GM12801 (cell line): Measurements from ENCODE around the gene PCNT.

Experiments used
- TF ChIP-seq, protein P1 (sequence below): IDR thresholded peaks from one replicate; pipeline ENCODE4 v1.5.1; 2011; ENCODE audit warnings: control low read depth; ENCODE audit not compliant: insufficient read length; ENCODE audit errors: extremely low read depth

The PCNT gene

GRCh38 chr21:46308431-46308830 is 15.5 kb upstream of the PCNT start:
- TF ChIP-seq, protein P1, sequence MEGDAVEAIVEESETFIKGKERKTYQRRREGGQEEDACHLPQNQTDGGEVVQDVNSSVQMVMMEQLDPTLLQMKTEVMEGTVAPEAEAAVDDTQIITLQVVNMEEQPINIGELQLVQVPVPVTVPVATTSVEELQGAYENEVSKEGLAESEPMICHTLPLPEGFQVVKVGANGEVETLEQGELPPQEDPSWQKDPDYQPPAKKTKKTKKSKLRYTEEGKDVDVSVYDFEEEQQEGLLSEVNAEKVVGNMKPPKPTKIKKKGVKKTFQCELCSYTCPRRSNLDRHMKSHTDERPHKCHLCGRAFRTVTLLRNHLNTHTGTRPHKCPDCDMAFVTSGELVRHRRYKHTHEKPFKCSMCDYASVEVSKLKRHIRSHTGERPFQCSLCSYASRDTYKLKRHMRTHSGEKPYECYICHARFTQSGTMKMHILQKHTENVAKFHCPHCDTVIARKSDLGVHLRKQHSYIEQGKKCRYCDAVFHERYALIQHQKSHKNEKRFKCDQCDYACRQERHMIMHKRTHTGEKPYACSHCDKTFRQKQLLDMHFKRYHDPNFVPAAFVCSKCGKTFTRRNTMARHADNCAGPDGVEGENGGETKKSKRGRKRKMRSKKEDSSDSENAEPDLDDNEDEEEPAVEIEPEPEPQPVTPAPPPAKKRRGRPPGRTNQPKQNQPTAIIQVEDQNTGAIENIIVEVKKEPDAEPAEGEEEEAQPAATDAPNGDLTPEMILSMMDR, result no peak

- TF ChIP-seq, protein P1, result no peak
Measured at GRCh38 chr21:46311568-46311967, 12.4 kb upstream of the PCNT start.

GRCh38 chr21:46312949-46313348 is 11.0 kb upstream of the PCNT start:
- TF ChIP-seq, protein P1, result no peak

DNA sequence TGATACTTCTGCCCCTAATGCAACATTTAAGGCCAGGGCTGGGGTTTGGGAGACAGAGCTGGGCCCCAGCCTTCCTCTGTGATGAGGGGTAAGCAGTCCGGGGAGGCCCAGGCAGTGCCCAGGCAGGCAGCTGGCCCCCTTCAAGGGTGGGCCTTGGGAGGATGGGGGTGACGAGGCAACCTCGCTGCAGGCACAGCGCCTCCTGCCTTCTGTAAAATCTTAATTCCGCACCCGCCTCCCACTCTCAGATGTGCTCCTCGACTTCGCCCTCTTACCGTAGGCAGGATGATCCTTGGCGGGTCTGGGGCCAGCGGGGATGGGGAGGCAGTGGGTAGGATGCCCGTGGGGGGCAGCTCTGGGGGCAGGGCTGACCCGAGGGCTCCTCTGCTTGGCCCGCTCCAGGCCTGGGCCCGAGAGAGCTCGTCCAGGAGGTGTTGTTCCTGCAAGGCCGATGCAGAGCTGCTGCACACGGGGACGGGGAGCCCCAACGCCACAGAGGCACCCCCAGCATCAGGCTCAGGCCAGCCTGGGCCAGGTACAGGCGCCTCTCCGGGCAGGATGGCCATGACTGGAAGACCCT is 9.4 kb upstream of the PCNT start:
- TF ChIP-seq, protein P1, result no peak

GRCh38 chr21:46316708-46317324 is 7.1 kb upstream of the PCNT start:
- TF ChIP-seq, protein P1, result no peak

GRCh38 chr21:46317710-46318463 is 6.1 kb upstream of the PCNT start:
- TF ChIP-seq, protein P1, result no peak

DNA sequence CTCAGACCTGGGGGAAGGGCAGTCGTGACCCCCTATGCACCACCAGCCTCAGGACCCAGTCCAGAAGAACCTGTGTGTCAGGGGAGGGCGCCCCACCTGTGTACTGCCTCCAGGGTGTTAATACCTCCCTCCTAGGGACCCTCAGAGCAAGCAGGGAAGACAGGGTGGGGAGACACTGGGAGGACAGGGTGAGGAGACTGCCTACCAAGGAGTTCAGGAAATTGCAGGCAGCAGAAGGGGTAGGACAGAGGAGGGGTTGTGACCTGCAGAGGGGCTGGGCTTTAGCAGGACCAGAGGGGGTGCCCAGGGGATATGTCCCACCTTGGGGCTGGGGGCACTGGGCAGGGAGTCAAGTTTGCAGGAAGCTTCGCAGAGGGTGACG is 5.5 kb upstream of the PCNT start:
- TF ChIP-seq, protein P1, result no peak
